Astrocyte of the spinal cord (primary cell): ENCODE results near the gene ADAMTSL1.

Experiments used
- DNase-seq: peaks from one replicate; pipeline ENCODE4 v3.0.0; 2011; ENCODE audit warnings: low read depth, low spot score
- H3K4me3 ChIP-seq: 2 replicates; pipeline ENCODE4 v1.5.1; 2011; ENCODE audit warnings: low read depth, mild to moderate bottlenecking, low read length, moderate library complexity
- CTCF ChIP-seq: IDR thresholded peaks from 2 replicates; pipeline ENCODE4 v1.5.1; 2012; ENCODE audit warnings: low read depth, mild to moderate bottlenecking, low read length, inconsistent platforms
- in situ Hi-C: cut with HindIII; loops from 2 replicates; pipeline ENCODE4 v1.10.0; 2017; ENCODE audit warnings: low sequenced_read_pairs

Gene ADAMTSL1

GRCh38 chr9:18746631-18747030 is 272.7 kb downstream of the ADAMTSL1 start:
- in situ Hi-C loops, result no loop called here
- no peak for DNase-seq
- no peak for TF ChIP-seq CTCF
- H3K4me3 ChIP-seq, result no peak overlapping the region

- in situ Hi-C loops, result no loop called here
Measured at GRCh38 chr9:18747595-18747994, 273.6 kb downstream of the ADAMTSL1 start.

DNA sequence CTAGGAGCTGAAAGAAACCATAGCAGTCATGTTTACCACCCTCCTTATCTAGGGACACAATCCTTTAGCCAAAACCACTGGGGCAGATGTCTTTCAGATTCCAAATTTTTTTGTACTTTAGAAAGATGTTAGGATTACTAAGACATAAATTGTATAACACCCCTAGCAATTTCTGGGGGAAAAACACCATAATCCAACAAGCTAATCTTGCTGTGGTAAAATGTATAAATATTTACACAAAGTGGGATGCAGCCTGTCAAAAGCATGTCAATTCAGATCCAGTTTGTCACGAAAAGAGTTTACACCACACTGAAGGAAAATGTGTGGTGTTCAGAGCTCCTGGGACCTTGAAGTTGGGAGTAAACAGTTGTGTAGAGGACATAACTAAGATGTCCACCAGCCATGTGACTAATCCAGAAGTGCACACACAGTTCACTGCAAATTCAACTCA is 274.3 kb downstream of the ADAMTSL1 start:
- in situ Hi-C loops, result no loop called here

More at GRCh38 chr9:18747595-18747994, 273.6 kb downstream of the ADAMTSL1 start:
- peak; percentile 16 for DNase-seq
- TF ChIP-seq CTCF, result no peak
- H3K4me3 ChIP-seq, result no peak overlapping the region

DNA sequence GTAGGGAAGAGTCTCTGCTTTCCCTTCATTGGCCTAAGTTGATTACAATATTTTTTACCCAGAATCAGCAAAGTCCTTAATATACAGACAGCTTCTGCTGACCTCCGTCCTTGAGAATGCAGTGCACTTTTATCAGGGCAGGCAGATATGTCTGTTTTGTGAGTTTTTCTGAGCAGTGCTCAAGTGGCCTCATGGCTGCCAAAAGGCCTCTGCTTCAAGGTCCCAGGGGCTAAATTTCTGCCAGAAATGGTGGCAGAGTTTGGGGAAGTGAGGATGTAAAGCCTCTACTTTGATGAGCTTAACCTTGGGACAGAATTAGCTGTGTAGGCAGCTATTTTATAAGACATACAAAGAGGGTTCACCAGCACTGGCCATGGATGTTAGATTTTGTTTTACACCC is 275.8 kb downstream of the ADAMTSL1 start:
- in situ Hi-C loops, result no loop called here
- no peak overlapping the region for H3K4me3 ChIP-seq
- TF ChIP-seq CTCF, result no peak
- DNase-seq, result no peak

More for the DNA sequence above, 274.3 kb downstream of the ADAMTSL1 start:
- no peak for DNase-seq
- no peak overlapping the region for H3K4me3 ChIP-seq
- TF ChIP-seq CTCF, result no peak

DNA sequence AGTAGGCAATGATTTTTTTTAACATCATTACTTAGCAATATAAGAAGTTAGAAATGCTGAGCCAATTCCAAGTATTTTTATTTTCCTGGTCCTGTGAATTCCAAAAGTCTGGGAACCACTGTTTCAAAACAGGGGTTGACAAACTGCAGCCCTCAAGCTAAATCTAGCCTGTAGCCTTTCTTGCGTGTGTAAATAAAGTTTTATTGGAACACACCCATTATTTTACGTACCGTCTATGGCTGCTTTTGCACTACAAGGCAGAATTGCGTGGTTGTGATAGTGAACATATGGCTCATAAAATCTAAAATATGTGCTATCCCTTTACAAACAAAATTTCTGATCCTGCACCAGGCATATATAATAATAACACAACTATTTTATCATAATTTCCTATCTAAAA is 280.0 kb downstream of the ADAMTSL1 start:
- no peak for TF ChIP-seq CTCF

DNA sequence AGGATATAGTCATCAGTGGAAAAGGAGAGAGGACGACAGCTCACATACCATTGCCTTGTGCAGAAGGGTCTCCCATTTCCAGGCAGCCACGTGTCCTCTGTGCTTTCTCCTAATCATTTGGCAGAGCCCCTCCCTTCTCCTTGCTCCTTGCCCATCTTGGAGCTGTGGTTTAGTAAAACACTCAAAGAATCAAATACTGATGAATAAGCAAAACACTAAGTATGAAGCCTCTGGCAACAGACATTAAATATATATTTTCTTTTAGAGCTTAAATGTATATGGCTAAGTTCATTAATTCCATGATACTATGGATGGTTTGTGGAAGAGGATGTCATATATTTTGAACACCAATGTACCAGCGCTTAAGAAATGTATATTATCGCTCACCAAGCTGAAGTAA is 280.6 kb downstream of the ADAMTSL1 start:
- no peak for TF ChIP-seq CTCF

More for the DNA sequence above, 280.0 kb downstream of the ADAMTSL1 start:
- H3K4me3 ChIP-seq, result no peak overlapping the region
- in situ Hi-C loops, result no loop called here
- DNase-seq, result no peak

GRCh38 chr9:18755263-18755662 is 281.3 kb downstream of the ADAMTSL1 start:
- H3K4me3 ChIP-seq, result no peak overlapping the region
- no peak for TF ChIP-seq CTCF
- DNase-seq, result no peak
- in situ Hi-C loops, result no loop called here

More for the DNA sequence above, 280.6 kb downstream of the ADAMTSL1 start:
- in situ Hi-C loops, result no loop called here
- H3K4me3 ChIP-seq, result no peak overlapping the region
- DNase-seq, result no peak
